ENCODE results near the gene OR2D3.
A peak's percentile ranks its signal among the peaks of the same experiment; 100 is the strongest.
"Not testable (repeated sequence)": the region's sequence is repeated elsewhere in the genome, so short reads cannot be mapped to it uniquely, and the experiment has no call there.

Gene OR2D3, protein sequence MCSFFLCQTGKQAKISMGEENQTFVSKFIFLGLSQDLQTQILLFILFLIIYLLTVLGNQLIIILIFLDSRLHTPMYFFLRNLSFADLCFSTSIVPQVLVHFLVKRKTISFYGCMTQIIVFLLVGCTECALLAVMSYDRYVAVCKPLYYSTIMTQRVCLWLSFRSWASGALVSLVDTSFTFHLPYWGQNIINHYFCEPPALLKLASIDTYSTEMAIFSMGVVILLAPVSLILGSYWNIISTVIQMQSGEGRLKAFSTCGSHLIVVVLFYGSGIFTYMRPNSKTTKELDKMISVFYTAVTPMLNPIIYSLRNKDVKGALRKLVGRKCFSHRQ

DNA sequence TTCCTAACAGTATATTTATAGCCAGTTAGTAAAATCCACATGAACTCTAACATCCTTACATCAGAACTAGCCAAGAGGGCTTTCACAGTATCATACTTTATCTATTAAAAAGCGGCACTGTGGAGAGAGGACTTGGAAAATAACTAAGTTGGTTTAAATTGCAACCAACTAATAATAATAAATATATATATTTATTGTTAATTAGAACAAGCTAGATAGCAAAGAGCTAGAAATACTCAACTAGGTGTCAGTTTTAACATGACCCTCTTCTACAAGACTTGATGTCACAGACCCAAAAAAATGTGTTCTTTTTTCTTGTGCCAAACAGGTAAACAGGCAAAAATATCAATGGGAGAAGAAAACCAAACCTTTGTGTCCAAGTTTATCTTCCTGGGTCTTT, at the start of gene OR2D3:
Gene OR2D3, plus strand, starts transcription at position 301 of the 400 bp plus-strand sequence. Its CDS starts 0 bp downstream, at position 301.
- no peak for DNase-seq

DNA sequence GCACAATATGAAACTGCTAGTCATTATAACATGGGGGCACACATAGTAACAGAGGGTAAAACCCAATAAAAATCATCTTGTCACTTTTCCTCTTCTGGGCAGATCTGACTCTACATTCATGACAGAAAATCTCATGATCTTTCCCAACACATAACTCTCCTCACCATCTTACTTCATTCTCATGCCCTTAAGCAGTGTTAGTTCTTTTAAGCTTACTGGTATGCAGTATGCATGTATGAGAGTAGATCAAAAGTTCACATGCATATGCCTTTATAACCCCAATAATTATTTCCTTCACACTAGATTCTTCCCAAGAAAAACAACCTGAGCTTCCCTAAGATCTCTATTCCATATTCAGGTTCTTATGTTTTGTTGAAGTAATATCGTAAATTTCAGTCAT, 49.5 kb upstream of the OR2D3 start:
- DNase-seq = no peak

DNA sequence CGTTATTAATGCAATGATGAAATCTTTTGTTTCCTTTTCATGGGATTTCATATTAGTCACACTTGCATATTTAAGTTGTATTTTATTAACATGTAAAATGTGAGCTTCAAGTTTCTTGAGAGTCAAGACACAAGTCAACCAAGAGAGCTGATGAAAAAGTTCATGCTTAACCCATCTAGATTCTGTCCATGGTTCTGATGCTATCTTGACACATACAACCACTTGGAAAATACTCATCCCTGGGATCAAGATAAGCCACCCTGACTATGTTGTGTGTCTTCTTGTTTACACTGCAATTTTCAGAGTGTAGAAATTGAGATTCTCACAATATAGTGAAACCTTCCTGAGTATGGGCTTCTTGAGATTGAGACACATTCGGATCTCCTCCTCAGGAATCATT, 45.0 kb upstream of the OR2D3 start:
- DNase-seq = no peak

DNA sequence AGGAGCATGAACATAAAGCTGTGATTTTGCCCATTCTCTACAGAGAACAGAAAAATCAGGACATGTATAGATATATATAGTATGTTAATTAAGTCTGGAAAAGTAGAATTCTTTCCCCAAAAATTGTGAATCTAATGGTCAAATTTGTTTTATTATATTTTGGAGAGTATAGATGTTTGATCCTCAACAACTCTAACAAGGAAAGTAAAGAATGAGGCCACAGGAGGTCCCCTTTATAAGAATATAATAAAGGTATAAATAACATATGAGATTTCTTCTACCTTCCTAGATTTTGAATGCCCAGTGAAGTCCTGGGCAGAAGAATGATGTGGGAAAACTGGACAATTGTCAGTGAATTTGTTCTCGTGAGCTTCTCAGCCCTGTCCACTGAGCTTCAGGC, 44.5 kb upstream of the OR2D3 start, which contains the start of gene OR10A4:
Gene OR10A4, plus strand, starts transcription at position 301 of the 400 bp plus-strand sequence. Its CDS starts 23 bp downstream, at position 324.
- no peak for DNase-seq

DNA sequence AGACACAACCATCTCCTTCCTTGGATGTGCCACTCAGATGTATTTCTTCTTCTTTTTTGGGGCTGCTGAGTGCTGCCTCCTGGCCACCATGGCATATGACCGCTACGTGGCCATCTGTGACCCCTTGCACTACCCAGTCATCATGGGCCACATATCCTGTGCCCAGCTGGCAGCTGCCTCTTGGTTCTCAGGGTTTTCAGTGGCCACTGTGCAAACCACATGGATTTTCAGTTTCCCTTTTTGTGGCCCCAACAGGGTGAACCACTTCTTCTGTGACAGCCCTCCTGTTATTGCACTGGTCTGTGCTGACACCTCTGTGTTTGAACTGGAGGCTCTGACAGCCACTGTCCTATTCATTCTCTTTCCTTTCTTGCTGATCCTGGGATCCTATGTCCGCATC, 43.9 kb upstream of the OR2D3 start:
- DNase-seq = no peak

DNA sequence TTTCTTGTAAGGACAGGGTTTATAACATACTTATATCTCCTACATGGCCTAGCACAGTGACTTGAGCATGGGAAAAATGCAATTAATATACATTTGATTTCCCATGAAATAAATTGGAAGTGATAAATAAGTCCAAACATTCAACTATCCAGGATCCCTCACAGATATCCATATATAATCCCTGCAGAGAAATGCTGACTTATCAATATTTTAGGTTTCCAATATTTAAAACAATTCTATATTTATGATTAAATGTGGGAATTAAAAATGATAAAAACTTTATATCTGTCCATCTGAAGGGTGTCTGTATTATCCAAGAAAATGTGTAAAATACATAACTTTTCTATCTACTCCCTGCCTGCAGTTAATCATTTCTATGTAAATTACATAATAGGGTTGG, 38.1 kb upstream of the OR2D3 start:
- no peak for DNase-seq

DNA sequence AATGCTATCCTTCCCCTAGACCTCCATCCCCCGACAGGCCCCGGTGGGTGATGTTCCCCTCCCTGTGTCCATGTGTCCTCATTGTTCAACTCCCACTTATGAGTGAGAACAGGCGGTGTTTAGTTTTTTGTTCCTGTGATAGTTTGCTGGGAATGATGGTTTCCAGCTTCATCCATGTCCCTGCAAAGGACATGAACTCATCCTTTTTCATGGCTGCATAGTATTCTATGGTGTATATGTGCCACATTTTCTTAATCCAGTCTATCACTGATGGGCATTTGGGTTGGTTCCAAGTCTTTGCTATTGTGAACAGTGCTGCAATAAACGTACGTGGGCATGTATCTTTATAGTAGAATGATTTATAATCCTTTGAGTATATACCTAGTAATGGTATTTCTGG, 33.1 kb upstream of the OR2D3 start:
- DNase-seq = not testable (repeated sequence)

DNA sequence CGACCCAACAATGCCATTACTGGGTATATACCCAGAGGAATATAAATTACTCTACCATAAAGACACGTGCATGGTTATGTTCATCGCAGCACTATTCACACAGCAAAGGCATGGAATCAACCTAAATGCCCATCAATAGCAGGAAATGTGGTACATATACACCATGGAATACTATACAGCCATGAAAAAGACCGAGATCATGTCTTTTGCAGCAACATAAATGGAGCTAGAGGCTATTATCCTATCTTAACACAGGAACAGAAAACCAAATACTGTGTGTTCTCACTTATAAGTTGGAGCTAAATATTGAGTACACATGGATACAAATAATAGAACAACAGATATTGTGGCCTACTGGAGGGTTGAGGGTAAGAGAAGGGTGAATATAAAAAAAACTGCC, 32.0 kb upstream of the OR2D3 start:
- DNase-seq = no peak

DNA sequence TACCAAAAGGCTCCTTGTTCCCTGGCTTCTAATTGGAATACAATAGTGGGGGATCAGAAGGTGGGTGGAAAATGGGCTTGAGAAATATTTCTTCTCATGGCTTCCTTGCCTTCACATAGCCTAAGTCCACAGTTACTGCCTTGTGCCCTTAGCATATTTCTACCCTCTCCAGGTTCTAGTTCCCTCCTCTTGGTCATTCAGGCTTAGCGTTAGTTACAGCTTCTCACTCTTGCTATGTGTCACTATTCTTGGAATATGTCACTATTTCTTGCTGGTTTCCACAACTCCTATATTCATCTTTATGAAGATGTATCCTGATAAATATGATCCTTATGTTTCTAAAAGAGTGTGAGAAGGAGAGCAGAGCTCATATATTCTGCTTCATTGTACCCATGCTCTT, 31.0 kb upstream of the OR2D3 start:
- DNase-seq = no peak

DNA sequence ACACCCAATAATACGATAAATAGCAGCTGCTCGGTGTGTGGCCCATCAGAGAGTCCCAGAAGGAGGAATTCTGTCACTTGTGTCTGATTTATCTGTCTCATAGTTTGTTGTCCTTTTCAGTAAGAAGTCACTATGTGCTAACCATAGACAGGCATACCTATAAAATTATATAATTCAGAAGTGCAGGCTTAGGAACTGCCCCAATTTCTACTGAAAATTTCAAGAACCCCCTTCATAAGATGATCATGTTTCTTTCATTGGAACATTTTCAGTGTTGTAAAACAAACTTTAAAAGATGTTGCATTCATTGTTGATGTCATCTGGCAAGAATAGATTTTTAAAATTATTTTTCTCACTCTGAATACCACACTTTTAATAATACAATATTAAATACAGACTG, 28.4 kb upstream of the OR2D3 start, which contains the start of gene OR2D2:
Gene OR2D2, minus strand, starts transcription at position 101 of the 400 bp plus-strand sequence. Its CDS starts 0 bp downstream, at position 101.
- no peak for DNase-seq

DNA sequence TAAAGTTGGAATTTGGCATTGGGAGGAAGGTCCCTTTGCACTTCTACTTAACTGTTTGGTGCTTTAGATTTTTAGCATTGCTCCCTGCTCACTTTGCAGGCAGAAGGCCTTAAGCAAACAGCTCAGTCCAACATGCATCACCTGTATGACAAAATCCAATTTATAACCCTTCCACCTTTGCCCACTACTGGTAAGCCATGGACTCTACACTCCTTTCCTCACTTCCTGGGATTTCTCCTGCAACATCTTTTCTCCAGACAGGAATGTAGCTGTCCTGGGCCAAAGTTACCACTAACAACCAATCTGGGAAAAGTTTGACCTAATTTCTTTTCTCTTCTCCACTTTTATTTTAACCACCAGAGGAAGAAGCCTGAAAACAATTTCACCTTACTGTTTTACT, 26.7 kb upstream of the OR2D3 start:
- DNase-seq = no peak

DNA sequence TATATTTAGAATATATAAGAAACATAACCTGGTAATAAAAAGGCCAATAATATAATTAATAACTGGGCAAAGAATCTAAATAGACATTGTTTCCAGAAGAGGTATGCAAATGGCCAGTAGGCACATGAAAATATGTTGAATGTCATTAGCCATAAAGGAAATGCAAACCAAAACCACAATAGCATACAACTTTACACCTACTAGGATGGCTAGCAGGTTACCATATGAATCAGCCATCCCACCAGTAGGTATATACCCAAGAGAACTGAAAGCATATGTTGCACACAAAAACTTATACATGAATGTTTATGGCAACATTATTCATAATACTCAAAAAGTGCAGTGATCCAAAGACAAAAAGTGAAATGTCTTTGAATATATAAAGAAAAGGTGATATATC, 25.8 kb upstream of the OR2D3 start:
- DNase-seq = no peak

DNA sequence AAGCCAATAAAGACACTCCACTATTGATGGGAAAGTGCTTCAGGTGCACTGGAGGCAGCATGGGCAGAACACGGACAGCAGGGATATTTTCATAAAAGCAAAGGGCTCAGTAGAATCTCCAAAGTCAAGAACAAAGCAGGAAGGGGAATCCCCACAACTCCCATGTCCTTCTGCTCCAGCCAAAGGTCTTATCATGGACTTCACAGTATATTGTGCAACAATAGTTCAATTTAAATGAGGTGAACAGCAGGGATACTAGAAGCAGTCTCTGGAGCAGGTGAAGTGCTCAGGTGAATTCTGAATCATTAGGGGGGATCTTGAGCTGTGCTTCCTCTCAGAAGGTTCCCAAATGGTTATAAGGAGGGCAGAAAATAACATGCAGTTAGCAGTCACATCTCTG, 21.9 kb upstream of the OR2D3 start:
- DNase-seq = no peak

DNA sequence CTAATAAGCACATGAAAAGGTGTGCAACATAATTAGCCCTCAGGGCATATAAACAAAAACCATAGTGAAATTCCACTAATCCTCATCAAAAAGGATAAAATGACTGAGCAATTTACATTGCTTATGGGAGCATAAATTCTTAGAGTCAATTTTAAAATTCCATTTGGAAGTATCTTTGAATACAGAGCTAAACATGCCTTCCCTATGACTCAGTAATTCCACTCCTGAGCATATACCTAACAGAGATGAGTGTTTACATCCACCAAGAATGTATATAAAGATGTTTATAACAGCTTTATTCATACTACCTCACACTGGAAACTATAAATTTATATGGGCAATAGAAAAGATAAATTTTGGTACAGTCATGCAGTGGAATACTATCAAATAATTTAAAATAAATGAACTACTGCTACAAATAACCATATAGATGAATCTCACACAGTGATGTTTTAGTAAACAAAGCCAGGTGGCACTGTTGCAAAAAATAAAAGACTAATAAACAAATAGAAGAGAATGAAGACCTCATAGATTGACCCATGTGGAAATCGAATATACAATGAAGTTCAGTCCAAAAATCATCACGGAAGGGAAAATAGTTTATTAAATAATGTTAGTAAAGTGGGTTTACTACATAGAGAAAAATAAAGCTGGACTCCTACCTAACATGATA, 20.3 kb upstream of the OR2D3 start:
- DNase-seq = no peak

DNA sequence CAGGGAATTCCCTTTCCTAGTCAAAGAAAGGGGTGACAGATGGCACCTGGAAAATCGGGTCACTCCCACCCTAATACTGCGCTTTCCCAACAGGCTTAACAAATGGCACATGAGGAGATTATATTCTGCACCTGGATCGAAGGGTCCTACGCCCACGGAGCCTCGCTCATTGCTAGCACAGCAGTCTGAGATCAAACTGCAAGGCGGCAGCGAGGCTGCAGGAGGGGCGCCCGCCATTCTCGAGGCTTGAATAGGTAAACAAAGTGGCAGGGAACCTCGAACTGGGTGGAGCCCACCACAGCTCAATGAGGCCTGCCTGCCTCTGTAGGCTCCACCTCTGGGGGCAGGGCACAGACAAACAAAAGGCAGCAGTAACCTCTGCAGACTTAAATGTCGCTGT, 16.0 kb upstream of the OR2D3 start:
- not testable (repeated sequence) for DNase-seq

DNA sequence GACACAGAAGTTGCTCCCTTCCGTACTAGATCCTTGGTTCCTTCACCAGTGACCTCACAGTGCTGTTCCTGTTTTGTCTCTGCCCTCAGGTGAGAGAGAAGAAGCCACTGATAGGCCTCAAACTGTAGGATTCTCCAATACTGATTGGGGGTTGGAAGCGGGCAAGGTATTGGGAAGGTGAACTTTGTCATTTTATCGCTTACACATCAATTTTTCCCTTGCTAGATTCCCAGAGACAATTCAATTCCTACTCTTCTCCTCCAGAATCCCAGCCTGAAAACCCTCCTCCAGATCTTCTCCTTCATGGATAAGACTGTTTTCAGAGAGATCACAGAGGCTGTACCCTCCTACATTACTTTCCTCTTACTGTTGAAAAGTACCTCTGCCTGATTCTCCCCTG, 9.4 kb upstream of the OR2D3 start:
- no peak for DNase-seq

DNA sequence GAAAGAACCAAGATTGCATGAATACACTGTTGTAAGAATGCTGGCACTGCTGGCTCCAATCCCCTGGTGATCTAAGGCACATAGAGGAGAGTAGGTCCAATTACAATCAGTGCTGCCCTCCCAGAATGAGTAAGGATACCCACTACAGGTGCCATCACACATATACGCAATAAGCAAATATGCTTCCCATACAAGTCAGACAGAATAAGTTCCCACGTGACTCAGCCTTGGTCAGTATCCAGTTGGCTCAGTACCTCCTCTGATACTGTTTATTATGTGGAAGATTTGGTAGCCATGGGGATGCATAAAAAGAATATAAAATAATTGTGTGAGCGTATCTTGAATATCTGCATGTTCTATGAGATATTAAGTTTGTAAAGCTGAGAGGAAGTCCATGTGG, 8.9 kb upstream of the OR2D3 start:
- no peak for DNase-seq

DNA sequence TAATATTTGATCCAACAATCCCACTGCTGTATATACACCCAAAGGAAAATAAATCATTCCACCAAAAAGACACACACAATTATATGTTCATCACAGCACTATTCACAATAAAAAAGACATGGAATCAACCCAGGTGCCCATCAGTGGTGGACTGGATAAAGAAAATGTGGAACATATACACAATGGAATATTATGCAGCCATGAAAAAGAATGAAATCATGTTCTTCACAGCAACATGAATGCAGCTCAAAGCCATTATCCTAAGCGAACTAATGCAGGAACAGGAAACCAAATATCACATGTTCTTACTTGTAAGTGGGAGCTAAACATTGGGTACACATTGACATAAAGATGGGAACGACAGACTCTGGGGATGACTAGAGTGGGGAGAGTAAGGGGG, 1.1 kb upstream of the OR2D3 start:
- DNase-seq = no peak

DNA sequence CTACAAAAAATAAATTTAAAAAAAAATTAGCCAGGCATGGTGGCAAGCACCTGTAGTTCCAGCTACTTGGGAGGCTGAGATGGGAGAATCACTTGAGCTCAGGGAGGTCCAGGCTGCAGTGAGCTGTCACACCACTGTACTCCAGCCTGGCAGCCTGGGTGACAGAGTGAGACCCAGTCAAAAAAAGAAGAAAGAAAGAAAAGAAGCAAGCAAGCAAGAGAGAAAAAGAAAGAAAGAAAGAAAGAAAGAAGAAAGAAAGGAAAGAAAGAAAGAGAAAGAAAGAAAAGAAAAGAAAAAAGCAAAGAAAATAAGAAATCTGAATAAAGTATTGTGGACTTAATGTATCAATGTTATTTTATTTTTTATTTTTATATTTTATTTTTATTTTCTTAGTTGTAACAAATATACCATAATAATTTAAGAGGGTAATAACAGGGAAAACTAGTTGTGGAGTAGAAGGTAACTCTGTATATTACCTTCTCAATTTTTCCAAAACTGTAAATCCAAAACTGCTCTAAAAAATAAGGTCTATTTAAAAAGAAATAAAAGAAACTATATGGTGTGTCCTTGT, 4.3 kb downstream of the OR2D3 start:
- DNase-seq = no peak

DNA sequence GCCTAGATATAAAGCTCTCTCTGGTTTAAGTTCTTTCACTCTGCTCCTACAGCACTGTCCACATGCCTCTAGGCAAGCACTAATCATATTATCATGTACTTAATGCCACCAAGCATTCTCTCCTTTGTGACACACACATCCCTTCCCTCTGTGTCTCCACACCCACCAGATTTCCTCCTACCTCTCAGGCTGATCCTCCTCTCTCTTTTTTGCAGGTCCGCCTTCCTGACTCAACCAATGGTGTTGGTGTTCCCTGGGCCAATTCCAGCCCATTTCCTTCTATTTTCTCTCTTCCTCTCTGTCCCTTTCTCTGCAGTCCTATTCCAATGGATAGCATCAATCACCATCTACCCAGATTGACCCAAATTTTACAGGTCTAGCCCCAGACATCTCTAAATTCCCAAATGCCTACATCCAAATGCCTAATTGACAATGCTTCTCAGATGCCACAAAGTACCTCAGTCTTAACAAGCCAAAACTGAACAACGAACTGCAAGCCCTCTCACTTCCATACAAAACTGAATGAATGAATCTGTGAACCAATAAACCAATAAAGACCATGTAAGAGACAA, 4.9 kb downstream of the OR2D3 start:
- no peak for DNase-seq

DNA sequence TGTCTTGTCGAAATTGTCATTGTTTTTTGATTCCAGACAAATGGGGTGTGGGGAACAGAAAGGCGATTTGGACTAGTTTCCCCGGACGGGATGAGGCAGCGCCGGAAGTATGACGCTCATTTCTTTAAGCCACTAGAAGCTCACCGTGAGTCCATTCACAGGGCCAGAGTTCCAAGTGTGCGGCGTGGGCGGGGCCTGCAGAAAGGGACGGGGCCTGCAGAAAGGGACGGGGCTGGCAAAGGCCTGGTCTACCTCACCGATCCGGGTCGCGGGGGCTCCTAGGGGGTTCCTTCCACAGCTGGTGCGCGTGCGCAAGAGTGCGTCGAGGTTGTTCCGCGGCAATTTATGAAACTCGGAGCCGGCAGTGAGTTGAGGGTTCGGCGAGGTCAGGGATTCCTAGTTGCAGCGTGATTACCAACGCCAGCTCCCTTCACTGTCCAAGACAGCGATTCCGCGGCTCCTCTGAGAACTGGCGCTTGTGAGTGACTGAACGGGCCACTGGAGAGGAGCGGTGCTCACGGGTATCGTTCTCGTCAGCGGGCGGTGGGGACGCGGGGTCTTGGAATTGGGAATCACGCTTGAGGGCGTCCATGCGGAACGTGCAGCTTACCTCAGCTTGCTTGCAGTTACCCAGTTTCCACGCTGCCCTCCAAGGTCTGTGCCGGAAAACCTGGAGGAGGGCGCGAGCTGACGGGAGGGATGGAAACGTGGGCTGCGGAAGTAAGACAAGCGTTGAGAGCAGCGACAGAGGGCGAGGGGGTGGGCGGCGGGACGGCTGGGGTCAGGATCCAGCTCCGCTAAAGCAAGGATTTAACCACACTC, 5.6 kb downstream of the OR2D3 start, which contains the start of gene ZNF215:
Gene ZNF215, plus strand, starts transcription at position 219 of the 822 bp plus-strand sequence. CDS start 5,847 bp downstream, outside the sequence.
- DNase-seq = peak; percentile 2 to 53

DNA sequence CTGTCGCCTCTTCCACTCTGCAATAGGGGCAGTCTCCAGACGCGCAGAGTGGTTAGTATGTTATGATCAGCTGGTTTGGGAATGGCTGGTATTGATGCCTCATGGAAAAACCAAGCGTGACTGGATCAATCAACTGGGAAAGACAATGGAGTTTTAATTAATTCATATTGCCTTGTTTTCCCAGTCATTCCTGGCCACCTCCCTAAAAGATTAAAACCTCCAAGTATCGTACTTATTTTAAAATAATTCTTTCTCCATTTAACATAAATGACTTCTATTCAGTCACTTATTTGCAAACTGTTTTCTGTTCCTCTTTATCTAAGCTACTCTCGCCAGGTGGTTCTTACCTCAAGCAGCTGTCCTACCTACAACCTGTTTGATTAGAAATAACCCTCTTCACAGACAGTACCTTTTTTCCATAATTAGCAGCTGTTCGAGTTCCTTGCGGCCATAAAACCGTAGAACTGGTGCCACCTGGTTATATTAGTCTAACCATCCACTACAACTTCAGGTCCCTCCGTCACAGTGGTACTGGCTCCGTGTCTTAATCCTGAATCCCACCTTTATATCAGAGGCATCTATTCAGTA, 6.3 kb downstream of the OR2D3 start:
- peak in 1 of 2 donors; percentile 1 for DNase-seq

Measured in CD4-positive, alpha-beta T cell treated with Interferon alpha-2 for 1 hour (primary cell).